Stomach (tissue), 4 donors: ENCODE measurements around the gene IDNK.

Experiments
- CTCF ChIP-seq, 7 experiments: fragments of 450-650 bp in 4 of 7; fragments of 200-600 bp in 3 of 7; sonication (generic) in 3 of 7; IDR thresholded peaks; one replicate each; pipeline ENCODE4 v1.5.1; 2016 to 2019; ENCODE audit warnings: antibody characterized with exemption in 7 of 7, control low read depth in 2 of 7, mild to moderate bottlenecking in 1 of 7
- POLR2AphosphoS5 ChIP-seq, 3 donors: sonication (generic); formaldehyde crosslinking; IDR thresholded peaks; one replicate each; pipeline ENCODE4 v1.6.1; 2016; ENCODE audit warnings: antibody characterized with exemption in 3 of 3

- no peak for TF ChIP-seq CTCF (IDR thresholded peaks at IDR 0.05)
- no peak for TF ChIP-seq POLR2AphosphoS5 (IDR thresholded peaks at IDR 0.05)
Observed at GRCh38 chr9:83675466-83675865, 52.5 kb downstream of the IDNK start.
